NCI-H1048 (cell line): ENCODE results near the gene NFE2L1.

Experiments used
- DNase-seq: peaks from one replicate; lab custom pipeline; 2025; lab: John Stamatoyannopoulos, UW

Gene NFE2L1

GRCh38 chr17:48110761-48111160 lies 62.6 kb downstream of the NFE2L1 start:
- no peak for DNase-seq
